IMR-90 (cell line): Measurements from ENCODE around the gene DSE. TPM values are rescaled to one million over a fixed set of nuclear protein-coding genes. Genes with fewer than 3 reads are reported as not detected.

Experiments used
- ATAC-seq: fragments of 200-7000 bp; cut with Tn5 transposase; 2 replicates; pipeline ENCODE4 v1.9.1; 2020; ENCODE audit warnings: low read depth, mild to moderate bottlenecking, moderate library complexity
- BruUV-seq: library from RNA; stranded (reverse); fragments of 400-500 nt; replicated peaks from 2 replicates; lab custom pipeline; 2021; lab: Mats Ljungman, UMichigan
- CTCF ChIA-PET: fragments of 300-600 bp; formaldehyde crosslinking; extraction: SDS; loops from one replicate; lab custom pipeline; 2021; ENCODE audit warnings: antibody characterized with exemption; lab: Yijun Ruan, JAX
- POLR2A ChIA-PET: fragments of 300-600 bp; sonication (Branson Sonifier 250); formaldehyde crosslinking; loops from one replicate; lab custom pipeline; 2022; ENCODE audit warnings: antibody characterized with exemption; ENCODE audit not compliant: unreplicated experiment; lab: Charles Lee
- DNase-seq: peaks from one replicate; pipeline ENCODE4 v3.0.0; 2013
- H2AFZ ChIP-seq: replicated peaks from 2 replicates; pipeline ENCODE3; 2013; ENCODE audit warnings: low read length, mild to moderate bottlenecking; ENCODE audit not compliant: poor library complexity
- H2AK5ac ChIP-seq: 2 replicates; pipeline ENCODE4 v1.6.1; 2013; ENCODE audit warnings: low read depth, low read length, inconsistent platforms
- H2AK9ac ChIP-seq: replicated peaks from 2 replicates; pipeline ENCODE3; 2013; ENCODE audit warnings: mild to moderate bottlenecking, low read depth, low read length, moderate library complexity; ENCODE audit not compliant: poor library complexity
- H2BK120ac ChIP-seq: 2 replicates; pipeline ENCODE4 v1.6.1; 2013; ENCODE audit warnings: low read depth, low read length, inconsistent platforms
- H2BK15ac ChIP-seq: 3 replicates; pipeline ENCODE4 v1.6.1; 2013; ENCODE audit warnings: low read depth, low read length, inconsistent platforms
- H2BK20ac ChIP-seq: 2 replicates; pipeline ENCODE4 v1.6.1; 2013; ENCODE audit warnings: low read depth, mild to moderate bottlenecking, inconsistent platforms, low read length, moderate library complexity
- H2BK5ac ChIP-seq: 2 replicates; pipeline ENCODE4 v1.6.1; 2013; ENCODE audit warnings: mild to moderate bottlenecking, low read depth, low read length, inconsistent platforms; ENCODE audit not compliant: poor library complexity, severe bottlenecking
- H3K14ac ChIP-seq: replicated peaks from 2 replicates; pipeline ENCODE4 v1.6.1; 2013; ENCODE audit warnings: low read depth, low read length, inconsistent platforms
- H3K18ac ChIP-seq: 2 replicates; pipeline ENCODE4 v1.6.1; 2013; ENCODE audit warnings: low read depth, low read length, control low read depth
- H3K23ac ChIP-seq: 2 replicates; pipeline ENCODE4 v1.6.1; 2013; ENCODE audit warnings: low read depth, low read length, inconsistent platforms
- H3K27ac ChIP-seq: 2 replicates; pipeline ENCODE4 v1.5.1; 2013; ENCODE audit warnings: mild to moderate bottlenecking, control low read depth, low read length; ENCODE audit not compliant: insufficient read depth
- H3K27me3 ChIP-seq: 2 replicates; pipeline ENCODE4 v1.6.1; 2013; ENCODE audit warnings: low read length; ENCODE audit not compliant: control insufficient read depth, insufficient read depth
- H3K36me3 ChIP-seq: 2 replicates; pipeline ENCODE4 v1.6.1; 2013; ENCODE audit warnings: low read length, mixed read lengths; ENCODE audit not compliant: control insufficient read depth, insufficient read depth
- H3K4ac ChIP-seq: 2 replicates; pipeline ENCODE4 v1.6.1; 2013; ENCODE audit warnings: low read depth, low read length, inconsistent platforms
- H3K4me1 ChIP-seq: 2 replicates; pipeline ENCODE4 v1.6.1; 2013; ENCODE audit warnings: low read length, mixed read lengths; ENCODE audit not compliant: control insufficient read depth, insufficient read depth
- H3K4me2 ChIP-seq: 2 replicates; pipeline ENCODE4 v1.6.1; 2013; ENCODE audit warnings: low read depth, mild to moderate bottlenecking, control low read depth, low read length, moderate library complexity
- H3K4me3 ChIP-seq: 2 replicates; pipeline ENCODE4 v1.5.1; 2013; ENCODE audit warnings: low read depth, mild to moderate bottlenecking, control low read depth, low read length, moderate library complexity; ENCODE audit not compliant: insufficient read depth
- H3K56ac ChIP-seq: 2 replicates; pipeline ENCODE4 v1.6.1; 2013; ENCODE audit warnings: low read length, inconsistent platforms; ENCODE audit not compliant: insufficient read depth; ENCODE audit errors: extremely low read depth
- H3K79me1 ChIP-seq, 2 experiments: 2 replicates each; pipeline ENCODE4 v1.6.1; 2013; ENCODE audit warnings: low read length in 2 of 2, inconsistent platforms in 1 of 2, low read depth in 1 of 2
- H3K9ac ChIP-seq: 2 replicates; pipeline ENCODE4 v1.6.1; 2013; ENCODE audit warnings: low read depth, low read length, control low read depth
- H3K9me1 ChIP-seq: 2 replicates; pipeline ENCODE4 v1.6.1; 2013; ENCODE audit warnings: low read length, inconsistent platforms; ENCODE audit not compliant: insufficient read depth
- H3K9me3 ChIP-seq: 2 replicates; pipeline ENCODE4 v1.6.1; 2013; ENCODE audit warnings: low read length; ENCODE audit not compliant: control insufficient read depth, insufficient read depth
- H4K20me1 ChIP-seq: 2 replicates; pipeline ENCODE4 v1.6.1; 2013; ENCODE audit warnings: low read length, inconsistent platforms; ENCODE audit not compliant: insufficient read depth
- H4K5ac ChIP-seq: 2 replicates; pipeline ENCODE4 v1.6.1; 2013; ENCODE audit warnings: mild to moderate bottlenecking, low read depth, low read length, control low read depth
- H4K8ac ChIP-seq, 2 experiments: 2 replicates each; pipeline ENCODE4 v1.6.1; 2013; ENCODE audit warnings: low read depth in 2 of 2, low read length in 2 of 2, control low read depth in 1 of 2, inconsistent platforms in 1 of 2
- H4K91ac ChIP-seq: 2 replicates; pipeline ENCODE4 v1.6.1; 2013; ENCODE audit warnings: low read depth, low read length, inconsistent platforms; ENCODE audit not compliant: insufficient read depth
- BHLHE40 ChIP-seq: fragments of 150-350 bp; IDR thresholded peaks from 2 replicates; pipeline ENCODE4 v1.6.1; 2016; ENCODE audit warnings: mild to moderate bottlenecking, low read depth, low read length
- CEBPB ChIP-seq: IDR thresholded peaks from 2 replicates; pipeline ENCODE4 v1.6.1; 2012; ENCODE audit warnings: low read depth, low read length, improper control_type of control experiment
- CHD1 ChIP-seq: IDR thresholded peaks from 2 replicates; pipeline ENCODE4 v1.6.1; 2012; ENCODE audit warnings: low read depth, low read length, improper control_type of control experiment
- CTCF ChIP-seq: conservative IDR thresholded peaks from 2 replicates; pipeline ENCODE4 v1.5.1; 2012; ENCODE audit warnings: mild to moderate bottlenecking, low read depth, low read length, improper control_type of control experiment
- ELK1 ChIP-seq: fragments of 150-350 bp; IDR thresholded peaks from 2 replicates; pipeline ENCODE4 v1.6.1; 2016; ENCODE audit warnings: low read depth, mild to moderate bottlenecking, low read length, moderate library complexity, borderline replicate concordance
- FOS ChIP-seq: fragments of 150-350 bp; IDR thresholded peaks from 2 replicates; pipeline ENCODE4 v1.6.1; 2016; ENCODE audit warnings: low read depth, low read length
- MAFK ChIP-seq: IDR thresholded peaks from 2 replicates; pipeline ENCODE4 v1.6.1; 2012; ENCODE audit warnings: low read depth, low read length, improper control_type of control experiment
- MAZ ChIP-seq: IDR thresholded peaks from 2 replicates; pipeline ENCODE4 v1.6.1; 2012; ENCODE audit warnings: low read depth, mild to moderate bottlenecking, low read length, improper control_type of control experiment, moderate library complexity, borderline replicate concordance
- MXI1 ChIP-seq: IDR thresholded peaks from 2 replicates; pipeline ENCODE4 v1.6.1; 2012; ENCODE audit warnings: low read depth, mild to moderate bottlenecking, low read length, moderate library complexity, borderline replicate concordance
- NFE2L2 ChIP-seq: fragments of 150-350 bp; IDR thresholded peaks from 2 replicates; pipeline ENCODE4 v1.6.1; 2016; ENCODE audit warnings: low read depth, mild to moderate bottlenecking, low read length
- POLR2A ChIP-seq: IDR thresholded peaks from 2 replicates; pipeline ENCODE4 v1.6.1; 2012; ENCODE audit warnings: mild to moderate bottlenecking, low read depth, low read length
- RAD21 ChIP-seq: IDR thresholded peaks from 2 replicates; pipeline ENCODE4 v1.6.1; 2012; ENCODE audit warnings: low read length, improper control_type of control experiment
- RCOR1 ChIP-seq: IDR thresholded peaks from 2 replicates; pipeline ENCODE4 v1.6.1; 2012; ENCODE audit warnings: mild to moderate bottlenecking, low read length, improper control_type of control experiment; ENCODE audit not compliant: insufficient replicate concordance
- RFX5 ChIP-seq: IDR thresholded peaks from 2 replicates; pipeline ENCODE4 v1.8.0; 2012; ENCODE audit warnings: low read depth, mild to moderate bottlenecking, low read length, moderate library complexity
- SMC3 ChIP-seq: fragments of 150-350 bp; IDR thresholded peaks from 2 replicates; pipeline ENCODE4 v1.6.1; 2016; ENCODE audit warnings: low read depth, mild to moderate bottlenecking, antibody characterized with exemption, low read length, moderate library complexity
- USF2 ChIP-seq: fragments of 150-350 bp; IDR thresholded peaks from 2 replicates; pipeline ENCODE4 v1.6.1; 2017; ENCODE audit warnings: mild to moderate bottlenecking, antibody characterized with exemption, low read length, low read depth
- WGBS, 2 experiments: methylation state at CpG; one replicate each; pipeline versions ENCODE4 v1.1.5 to v1.1.7; 2013; ENCODE audit warnings: missing lambda C conversion rate in 2 of 2; ENCODE audit not compliant: insufficient read length in 1 of 2; ENCODE audit errors: extremely low coverage in 2 of 2; 5-methylcytosine and 5-hydroxymethylcytosine counted together
- dilution Hi-C: fragments of 300-500 bp; cut with HindIII; formaldehyde crosslinking; loops from one replicate; pipeline ENCODE4 v1.14.3; 2018; ENCODE audit warnings: low sequenced_read_pairs; ENCODE audit not compliant: unreplicated experiment
- in situ Hi-C: fragments of 300-500 bp; cut with MboI; formaldehyde crosslinking; loops from 3 replicates; pipeline ENCODE4 v1.14.3; 2019; ENCODE audit warnings: low sequenced_read_pairs, inconsistent platforms, mixed read lengths
- intact Hi-C: fragments of 100-400 bp; cut with micrococcal nuclease; formaldehyde crosslinking; loops from 2 replicates; pipeline ENCODE4 v1.10.0; 2022
- polyA plus RNA-seq, 3 experiments: library from polyadenylated mRNA; depleted of rRNA; stranded (reverse); fragments of >200 nt; gene quantifications; 2 replicates each; pipeline ENCODE4 v1.2.3, GENCODE V29; 2012; ENCODE audit warnings: low replicate concordance in 1 of 3
- total RNA-seq: library from RNA; depleted of rRNA; stranded (reverse); fragments of >200 nt; gene quantifications from 2 replicates; pipeline ENCODE4 v1.2.3, GENCODE V29; 2012

DSE gene
- total and polyA plus RNA-seq, 2 of the 4 experiments (the other 2 are of a cell fraction): 48.0 to 154 TPM

- H3K4me2 ChIP-seq: no peak overlapping the region
- peaks cover 14% of the 10 kb centered on the region for H3K4me1 ChIP-seq
- DNase-seq (no peak), ATAC-seq (no peak)
- no peak overlapping the region for H2AK9ac ChIP-seq
- TF ChIP-seq RFX5 (no peak), SMC3 (no peak), BHLHE40 (no peak), RAD21 (no peak), MAZ (no peak), NFE2L2 (no peak), ELK1 (no peak), CEBPB (no peak), USF2 (no peak), CTCF (no peak), MXI1 (no peak), POLR2A (no peak), RCOR1 (no peak), CHD1 (no peak), FOS (no peak), MAFK (no peak)
- H2BK120ac ChIP-seq: no peak overlapping the region
- no peak overlapping the region for H3K4ac ChIP-seq
- H4K8ac ChIP-seq: no peak overlapping the region
- dilution Hi-C loops (no loop called here), intact Hi-C loops (loop anchor here (5.0 kb wide), 1 partner anchor 156 kb away; no protein-coding TSS in a partner anchor), in situ Hi-C loops (loop anchor here (25.0 kb wide), 1 partner anchor 156 kb away; the partner anchor contains the start of gene TSPYL1)
- no peak overlapping the region for H3K4me3 ChIP-seq
- no peak overlapping the region for H2AFZ ChIP-seq
- H4K91ac ChIP-seq: no peak overlapping the region
- ChIA-PET CTCF (interaction anchor here (1.5 to 2.2 kb wide), 2 partner anchors 24 to 156 kb away, joined by 4 to 7 read pairs; no protein-coding TSS in a partner anchor), POLR2A (no interaction called here)
- no peaks in the 10 kb centered on the region for H3K9me3 ChIP-seq
- no peak overlapping the region for H2BK15ac ChIP-seq
- H3K27me3 ChIP-seq: no peaks in the 10 kb centered on the region
- H3K79me1 ChIP-seq: peaks cover 5 to 23% of the 10 kb centered on the region in 2 experiments; a peak in 3 of 4 replicates
- H3K9me1 ChIP-seq: peaks cover 15% of the 10 kb centered on the region
- no TSS peak for BruUV-seq
- no peaks in the 10 kb centered on the region for H3K36me3 ChIP-seq
- no CpG with 5 or more reads among the region's 2 CpGs for WGBS, 2 experiments
- H3K23ac ChIP-seq: no peak overlapping the region; the same call in 1 of the 2 replicates
- no peak overlapping the region for H3K27ac ChIP-seq
- H2AK5ac ChIP-seq: no peak overlapping the region
- no peak overlapping the region for H4K5ac ChIP-seq
- no peak overlapping the region for H3K56ac ChIP-seq
- H2BK20ac ChIP-seq: no peak overlapping the region
- peaks cover 3% of the 10 kb centered on the region; the same call in 1 of the 2 replicates for H4K20me1 ChIP-seq
- H2BK5ac ChIP-seq: no peak overlapping the region
- no peak overlapping the region for H3K14ac ChIP-seq
- H3K9ac ChIP-seq: no peak overlapping the region
- H3K18ac ChIP-seq: no peak overlapping the region
Measured at GRCh38 chr6:116443105-116443504, 72.4 kb downstream of the DSE start.
